IPS-NIHi11 (cell line): ENCODE data around the gene UBAP2.

Experiments used
- DNase-seq: peaks from one replicate; pipeline ENCODE4 v3.0.0; 2012; ENCODE audit warnings: mixed read lengths, low spot score

UBAP2 gene, protein sequence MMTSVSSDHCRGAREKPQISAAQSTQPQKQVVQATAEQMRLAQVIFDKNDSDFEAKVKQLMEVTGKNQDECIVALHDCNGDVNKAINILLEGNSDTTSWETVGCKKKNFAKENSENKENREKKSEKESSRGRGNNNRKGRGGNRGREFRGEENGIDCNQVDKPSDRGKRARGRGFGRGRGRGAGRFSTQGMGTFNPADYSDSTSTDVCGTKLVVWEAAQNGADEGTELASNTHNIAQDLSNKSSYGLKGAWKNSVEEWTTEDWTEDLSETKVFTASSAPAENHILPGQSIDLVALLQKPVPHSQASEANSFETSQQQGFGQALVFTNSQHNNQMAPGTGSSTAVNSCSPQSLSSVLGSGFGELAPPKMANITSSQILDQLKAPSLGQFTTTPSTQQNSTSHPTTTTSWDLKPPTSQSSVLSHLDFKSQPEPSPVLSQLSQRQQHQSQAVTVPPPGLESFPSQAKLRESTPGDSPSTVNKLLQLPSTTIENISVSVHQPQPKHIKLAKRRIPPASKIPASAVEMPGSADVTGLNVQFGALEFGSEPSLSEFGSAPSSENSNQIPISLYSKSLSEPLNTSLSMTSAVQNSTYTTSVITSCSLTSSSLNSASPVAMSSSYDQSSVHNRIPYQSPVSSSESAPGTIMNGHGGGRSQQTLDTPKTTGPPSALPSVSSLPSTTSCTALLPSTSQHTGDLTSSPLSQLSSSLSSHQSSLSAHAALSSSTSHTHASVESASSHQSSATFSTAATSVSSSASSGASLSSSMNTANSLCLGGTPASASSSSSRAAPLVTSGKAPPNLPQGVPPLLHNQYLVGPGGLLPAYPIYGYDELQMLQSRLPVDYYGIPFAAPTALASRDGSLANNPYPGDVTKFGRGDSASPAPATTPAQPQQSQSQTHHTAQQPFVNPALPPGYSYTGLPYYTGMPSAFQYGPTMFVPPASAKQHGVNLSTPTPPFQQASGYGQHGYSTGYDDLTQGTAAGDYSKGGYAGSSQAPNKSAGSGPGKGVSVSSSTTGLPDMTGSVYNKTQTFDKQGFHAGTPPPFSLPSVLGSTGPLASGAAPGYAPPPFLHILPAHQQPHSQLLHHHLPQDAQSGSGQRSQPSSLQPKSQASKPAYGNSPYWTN

DNA sequence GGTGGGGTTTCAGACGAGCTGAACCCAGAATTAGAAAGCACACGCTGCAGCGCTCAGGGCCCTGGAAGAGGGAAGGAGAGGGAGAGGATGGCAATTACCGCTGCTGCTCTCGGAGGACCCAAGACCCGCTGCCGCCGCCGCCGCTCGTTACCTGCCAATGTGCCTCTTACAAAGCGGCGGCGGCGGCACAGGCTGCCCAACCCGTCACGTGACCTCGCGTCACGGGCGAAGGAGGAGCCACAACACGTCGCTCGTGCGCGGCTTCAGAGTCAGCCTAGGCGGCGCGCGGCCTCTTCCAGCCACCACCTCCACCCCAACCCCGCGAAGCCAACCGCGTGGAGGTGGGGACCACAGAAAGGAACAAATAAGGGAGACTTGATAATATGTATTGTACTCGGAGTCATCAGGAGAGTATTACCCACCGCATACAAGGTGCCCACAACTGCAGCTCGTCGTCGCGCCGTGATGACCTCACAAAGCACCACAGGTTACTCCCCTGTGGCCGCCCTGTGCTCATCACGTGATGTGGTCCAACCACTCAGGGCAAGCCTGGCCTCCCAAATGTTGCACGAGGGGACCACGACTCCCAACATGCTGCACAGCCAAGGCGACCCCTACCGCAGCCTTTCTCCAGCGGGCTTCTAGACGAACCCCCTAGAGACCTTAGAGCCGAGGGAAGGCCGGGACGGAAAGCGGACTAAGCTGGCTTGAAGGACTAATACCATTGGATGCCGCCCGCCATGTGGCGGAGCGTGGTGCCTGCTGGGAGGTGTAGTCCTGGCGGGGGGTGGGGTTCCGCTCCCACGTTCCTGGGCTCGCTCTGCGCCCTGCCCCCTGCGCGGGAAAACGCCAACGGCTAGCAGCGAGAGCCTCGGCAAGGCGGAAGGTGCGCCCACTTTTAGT is at the start of gene UBAP2:
Gene UBAP2, minus strand, starts transcription at position 161 of the 903 bp plus-strand sequence. CDS start 31,739 bp downstream, outside the sequence.
- peak; percentile 94 for DNase-seq

DNA sequence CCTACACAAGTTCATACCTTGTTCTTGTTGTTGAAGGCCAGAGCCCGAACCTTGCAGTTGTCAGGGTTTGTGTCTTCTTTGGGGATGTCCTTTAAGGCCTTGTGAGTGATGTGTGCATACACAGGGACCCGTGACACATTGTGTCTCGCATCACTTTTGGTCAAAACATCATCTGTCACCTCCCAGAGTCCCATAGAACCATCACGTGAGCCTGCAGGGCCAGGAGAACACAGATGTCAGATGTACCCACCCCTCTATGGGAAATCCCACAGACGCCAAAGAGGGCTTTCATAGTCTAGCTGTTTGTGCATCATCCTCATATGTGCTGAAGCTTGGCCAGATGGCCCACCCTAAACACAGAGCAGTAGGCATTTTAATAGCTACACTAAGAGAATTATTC is 49.6 kb upstream of the UBAP2 start:
- no peak for DNase-seq

DNA sequence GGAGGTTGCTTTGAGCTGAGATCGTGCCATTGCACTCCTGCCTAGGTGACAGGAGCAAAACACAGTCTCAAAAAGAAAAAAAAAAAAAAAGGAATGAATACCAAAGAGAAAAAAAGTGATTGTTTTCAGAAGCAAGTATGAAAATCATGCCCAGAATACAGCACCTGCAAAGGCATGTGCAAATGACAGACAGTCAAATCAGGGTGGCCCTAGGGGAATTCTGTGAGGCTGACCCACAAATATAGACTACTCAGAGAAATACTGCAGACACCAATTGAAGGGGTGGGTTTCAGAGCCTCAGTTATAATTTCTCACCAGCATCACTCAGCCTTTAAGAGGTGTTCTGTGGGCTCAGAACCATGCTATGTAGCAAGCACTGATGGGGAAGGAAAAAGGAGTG is 49.2 kb upstream of the UBAP2 start:
- DNase-seq = no peak

DNA sequence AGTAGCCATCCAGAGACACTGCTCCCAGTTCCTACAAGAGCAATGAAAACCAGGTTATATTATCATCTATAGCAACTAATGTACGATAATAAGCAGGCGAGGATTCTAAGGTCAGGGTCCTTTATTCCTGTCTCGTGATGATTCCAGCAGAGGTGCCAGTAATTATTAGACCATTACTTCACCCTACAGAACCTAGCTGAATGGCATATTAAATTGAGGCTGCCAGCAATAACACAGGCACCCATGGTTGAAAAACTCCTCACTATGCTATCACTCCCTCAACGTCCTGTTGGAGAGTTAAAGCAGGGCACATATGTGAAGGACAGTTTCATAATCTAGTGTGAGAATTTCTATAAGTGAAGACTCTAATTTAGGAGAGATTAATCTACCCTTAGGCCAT is 48.1 kb upstream of the UBAP2 start:
- no peak for DNase-seq

DNA sequence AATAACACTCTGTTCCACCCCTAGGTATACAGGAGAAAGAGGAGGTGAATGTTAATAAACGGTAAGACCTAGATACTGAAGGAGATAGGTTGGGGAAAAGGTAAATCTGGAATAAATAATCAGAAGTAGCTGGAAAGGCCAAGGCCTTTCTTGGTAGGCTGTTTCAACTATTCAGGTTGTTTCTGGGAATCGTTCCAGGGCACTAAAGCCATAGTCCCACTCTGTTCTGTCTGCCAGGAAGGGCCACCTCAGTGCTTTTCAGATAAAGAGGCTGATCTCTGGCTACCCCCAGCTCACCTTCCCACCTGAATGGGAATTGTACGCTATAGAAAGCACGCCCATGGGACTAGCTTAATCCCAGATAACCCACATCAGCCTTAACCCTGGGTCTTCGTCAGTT is 44.9 kb upstream of the UBAP2 start:
- DNase-seq = no peak

DNA sequence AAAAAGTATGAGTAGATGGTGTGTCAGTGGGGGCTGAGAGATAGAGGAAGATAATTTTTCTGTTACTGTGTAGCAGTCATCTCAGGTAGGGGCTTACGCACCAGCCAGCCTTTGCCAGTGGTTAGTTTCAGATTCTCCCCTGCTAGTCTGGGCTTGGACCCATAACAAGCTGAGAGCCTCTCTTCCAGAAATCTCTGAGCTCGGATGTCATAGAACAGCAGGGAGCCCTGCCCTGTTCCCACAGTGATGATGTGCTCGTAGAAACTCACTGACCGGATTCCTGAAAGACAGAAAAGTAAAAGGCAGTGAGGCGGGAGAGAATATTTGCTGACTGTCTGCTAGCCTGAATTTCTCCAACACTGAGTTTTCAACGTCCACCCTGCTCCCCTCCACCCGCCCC is 40.6 kb upstream of the UBAP2 start:
- DNase-seq = no peak

DNA sequence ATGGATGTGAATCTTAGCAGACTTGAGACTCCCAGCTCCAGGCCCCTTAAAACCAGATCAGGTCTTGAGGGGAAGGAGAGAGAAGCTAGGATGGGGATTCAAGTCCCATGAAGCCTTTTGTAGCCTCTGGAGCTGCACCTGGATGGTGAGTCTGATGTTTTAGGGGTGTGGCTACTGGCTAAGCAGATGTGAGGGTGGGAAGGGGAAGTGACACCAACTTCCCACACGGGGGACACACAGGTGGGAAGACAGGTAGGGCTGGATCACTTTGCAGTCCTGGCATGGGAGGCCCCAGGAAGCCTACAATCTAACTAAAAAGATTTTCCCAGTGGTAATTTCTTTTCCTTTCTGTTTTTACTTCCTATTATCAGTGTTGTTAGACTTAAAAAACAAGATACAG is 38.7 kb upstream of the UBAP2 start:
- no peak for DNase-seq

DNA sequence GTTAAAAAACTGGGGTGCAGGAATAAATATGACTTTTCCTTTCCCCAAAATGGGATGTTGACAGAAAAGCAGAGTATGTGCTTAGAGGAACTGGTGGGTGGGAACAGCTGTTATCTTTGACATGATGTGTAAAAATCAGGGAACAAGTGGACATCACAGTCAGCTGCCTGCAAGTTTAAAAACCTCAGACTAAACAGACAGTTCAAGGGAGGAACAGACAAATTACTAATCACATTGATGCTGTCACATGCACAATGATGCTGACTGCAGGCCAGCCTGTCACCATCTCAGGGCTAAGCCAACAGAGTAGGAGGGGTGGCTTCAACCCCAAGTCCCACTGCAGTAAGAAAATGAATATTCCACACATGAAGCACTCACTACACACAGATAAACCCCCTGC is 38.2 kb upstream of the UBAP2 start:
- no peak for DNase-seq

DNA sequence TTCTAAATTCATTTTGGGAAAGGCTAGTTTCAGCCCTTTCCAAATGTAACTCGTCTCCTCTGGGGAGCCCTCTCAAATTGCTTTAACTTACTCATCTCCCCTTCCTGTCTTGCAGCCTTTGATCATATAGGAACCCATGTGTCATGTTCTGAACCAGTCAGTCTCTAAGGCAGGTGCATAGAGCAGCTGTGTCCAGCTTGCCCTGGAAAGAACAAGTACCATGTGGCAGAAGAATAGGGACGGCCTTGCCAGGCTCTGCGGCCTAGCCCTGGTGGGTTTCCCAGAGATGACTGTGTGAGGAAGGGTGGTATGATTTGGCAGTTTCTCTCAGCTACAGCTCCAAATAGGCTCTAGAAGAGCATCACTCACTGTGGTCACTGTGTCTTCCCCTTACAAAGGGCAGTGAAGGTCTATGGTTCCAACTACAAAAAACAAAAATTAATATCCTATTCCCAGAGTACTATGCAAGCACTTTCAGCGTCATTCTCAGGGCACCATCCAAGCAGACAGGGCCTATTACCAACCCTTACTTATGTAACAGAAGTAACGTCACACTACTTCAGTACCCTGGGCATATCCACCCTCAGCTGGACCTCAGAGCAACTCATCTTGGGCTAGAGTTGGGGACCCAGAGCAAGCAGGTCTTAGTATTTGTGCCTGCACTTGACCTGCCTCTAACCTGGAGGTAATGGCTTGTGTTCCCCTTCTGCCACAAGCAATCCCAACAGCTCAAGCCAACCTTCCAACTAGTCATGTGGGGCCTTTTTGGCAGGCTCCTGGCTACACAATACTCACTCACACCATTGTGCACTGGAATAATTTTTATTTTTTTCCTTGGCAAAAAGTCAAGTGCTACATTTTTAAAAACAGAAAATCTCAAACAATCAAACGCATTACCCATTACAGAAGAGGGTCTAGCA is 37.2 kb upstream of the UBAP2 start:
- DNase-seq = no peak

DNA sequence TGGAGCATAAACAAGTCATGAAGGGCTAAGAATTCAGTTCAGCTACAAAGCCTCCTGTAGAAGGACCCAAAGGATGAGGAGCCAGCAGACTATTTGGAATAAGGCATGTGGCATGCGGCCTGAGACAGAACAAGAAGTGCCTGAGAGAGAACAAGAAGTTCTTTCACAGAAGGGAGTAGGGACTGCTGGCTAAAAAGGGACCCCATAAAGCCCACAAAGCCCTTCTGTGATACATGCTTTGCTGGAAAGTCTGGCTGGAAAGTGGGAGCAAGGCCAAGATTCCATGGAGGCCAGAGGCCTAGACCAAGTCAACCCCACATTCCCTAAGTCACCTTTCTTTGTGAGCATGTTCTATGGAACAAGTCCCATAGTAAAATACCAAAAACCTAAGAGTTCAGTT is 35.9 kb upstream of the UBAP2 start:
- no peak for DNase-seq

DNA sequence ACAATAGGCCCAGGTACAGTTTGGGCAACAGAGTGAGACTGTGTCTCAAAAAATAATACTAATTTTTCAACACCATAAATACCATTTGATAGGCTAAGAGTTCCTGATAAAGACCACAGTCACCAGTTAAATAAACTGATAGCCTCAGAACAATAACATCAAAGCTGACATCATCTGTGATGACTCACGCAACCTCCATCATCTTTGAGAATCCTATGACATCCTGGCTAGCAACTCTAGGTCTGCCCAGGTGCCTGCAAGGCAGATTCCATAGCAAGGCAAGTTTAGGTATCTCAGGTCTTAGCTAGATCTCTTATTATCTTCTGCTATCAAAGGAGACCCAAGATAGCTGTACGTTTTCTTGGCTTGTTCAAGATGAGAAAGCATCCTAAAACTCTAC is 30.5 kb upstream of the UBAP2 start:
- peak; percentile 3 for DNase-seq

DNA sequence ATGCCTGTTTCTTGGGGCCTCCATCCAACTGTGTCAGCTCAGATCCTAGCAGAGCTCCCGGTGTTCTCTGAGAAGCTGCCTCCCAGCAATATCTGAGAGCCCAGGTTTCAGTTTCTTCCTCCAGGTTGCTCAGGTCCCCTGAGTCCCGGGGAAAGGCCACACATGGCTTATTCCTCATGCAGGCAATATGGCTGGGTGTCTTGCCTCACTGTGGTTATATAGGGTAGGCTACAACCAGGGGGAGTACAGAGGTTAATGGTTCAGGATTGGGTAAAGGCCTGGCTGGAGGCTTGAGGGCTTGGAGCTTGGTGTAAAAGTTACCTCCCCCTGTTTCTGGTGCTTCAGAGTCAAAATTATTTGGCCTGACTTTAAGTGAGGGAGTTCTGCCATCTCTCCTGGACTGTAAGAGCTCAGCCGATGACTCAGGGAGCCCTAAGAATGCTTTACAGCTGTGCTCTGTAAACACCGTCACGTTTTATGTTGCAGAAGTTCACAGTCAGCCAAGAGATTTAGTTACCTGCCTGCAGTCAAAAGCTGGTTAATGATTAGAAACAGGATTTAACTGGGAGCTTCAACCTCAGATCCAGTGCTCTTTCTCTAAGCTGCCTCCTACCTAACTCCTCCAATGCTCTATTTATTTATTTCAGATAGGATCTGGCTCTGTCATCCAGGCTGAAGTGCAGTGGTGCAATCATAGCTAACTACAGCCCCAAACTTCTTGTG is 24.3 kb upstream of the UBAP2 start:
- no peak for DNase-seq

DNA sequence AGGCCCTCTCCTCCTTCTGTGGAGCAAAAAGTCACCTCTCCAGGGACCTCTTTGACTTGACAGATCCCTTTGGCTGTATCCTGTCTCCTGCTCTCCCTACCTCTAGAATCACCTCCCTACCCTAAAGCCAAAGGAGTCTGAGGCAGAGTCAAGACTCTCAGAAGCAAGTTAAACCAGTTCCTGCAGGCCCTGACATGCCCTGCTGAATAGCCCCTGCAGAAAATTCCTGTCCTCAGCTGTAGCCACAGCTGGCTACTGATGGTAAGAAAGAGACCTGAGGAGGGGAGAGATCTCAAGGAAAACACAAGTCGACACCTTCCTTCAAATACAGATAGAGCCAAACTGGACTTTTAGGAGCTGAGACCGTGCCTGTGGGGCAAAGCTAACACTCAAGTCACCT is 23.7 kb upstream of the UBAP2 start:
- peak; percentile 55 for DNase-seq

DNA sequence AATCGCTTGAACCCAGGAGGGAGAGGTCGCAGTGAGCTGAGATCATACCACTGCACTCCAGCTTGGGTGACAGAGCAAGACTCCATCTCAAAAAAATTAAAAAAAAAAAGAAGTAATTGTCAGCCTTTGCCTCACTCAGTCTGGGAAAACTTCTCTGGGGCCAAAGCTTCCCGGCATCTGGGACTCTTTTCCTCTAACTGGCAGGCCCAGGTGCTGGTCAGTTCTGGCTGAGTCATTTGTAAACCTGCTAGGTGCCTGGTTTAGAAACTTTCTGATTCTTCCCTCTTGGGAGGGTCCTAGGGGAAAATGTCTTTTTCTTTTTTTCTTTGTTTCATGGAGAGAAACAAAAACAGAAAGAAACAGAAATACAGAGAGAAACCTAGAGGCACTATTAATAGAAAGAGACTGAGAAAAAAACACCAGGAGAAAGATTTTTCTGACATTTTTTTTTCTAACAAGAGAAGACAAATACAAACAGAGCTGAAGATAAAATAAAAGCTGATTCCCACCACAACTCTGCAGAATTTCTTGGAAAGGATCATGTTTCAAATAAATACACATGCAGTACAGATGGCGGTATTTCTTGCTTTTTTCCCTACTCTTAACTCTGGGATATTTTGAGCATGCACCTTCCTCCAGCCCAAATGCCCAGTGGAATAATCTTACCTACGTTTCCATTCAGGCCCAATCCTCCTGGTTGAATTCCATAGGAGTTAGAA is 22.1 kb upstream of the UBAP2 start:
- DNase-seq = no peak

DNA sequence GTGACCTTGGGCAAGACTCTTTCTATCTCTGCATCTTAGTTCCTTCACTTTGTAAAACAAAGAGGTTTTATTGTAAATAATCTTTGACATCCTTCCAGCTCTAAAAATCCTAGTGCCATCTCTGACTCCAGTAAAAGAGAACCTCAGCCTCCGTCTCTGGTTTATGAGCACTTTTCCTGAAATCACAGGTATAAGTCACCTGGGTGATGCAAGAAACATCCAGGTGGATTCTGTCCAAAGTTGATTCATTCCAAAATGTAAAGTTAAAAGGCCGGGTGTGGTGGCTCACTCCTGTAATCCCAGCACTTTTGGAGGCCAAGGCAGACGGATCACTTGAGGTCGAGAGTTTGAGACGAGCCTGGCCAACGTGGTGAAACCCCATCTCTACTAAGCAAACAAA is 21.1 kb upstream of the UBAP2 start:
- DNase-seq = no peak

DNA sequence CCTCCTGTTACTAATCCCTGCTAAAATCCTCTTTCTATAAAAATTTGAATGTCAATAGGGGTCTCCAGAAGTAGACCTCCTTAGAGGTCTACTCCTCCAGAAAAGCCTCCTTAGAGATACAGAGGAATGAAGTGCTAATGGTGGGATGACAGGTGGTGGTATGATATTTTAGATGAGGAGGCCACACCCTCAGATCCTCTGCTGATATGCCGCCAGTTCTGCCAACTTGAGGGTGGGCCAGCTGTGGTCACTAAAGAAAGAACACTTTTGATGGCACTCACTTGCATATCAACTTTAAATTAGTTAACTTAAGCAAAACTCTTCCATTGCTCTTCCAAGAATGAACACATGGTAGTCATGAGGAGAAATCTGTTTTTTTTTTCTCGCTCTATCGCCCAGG is 16.9 kb upstream of the UBAP2 start:
- no peak for DNase-seq

DNA sequence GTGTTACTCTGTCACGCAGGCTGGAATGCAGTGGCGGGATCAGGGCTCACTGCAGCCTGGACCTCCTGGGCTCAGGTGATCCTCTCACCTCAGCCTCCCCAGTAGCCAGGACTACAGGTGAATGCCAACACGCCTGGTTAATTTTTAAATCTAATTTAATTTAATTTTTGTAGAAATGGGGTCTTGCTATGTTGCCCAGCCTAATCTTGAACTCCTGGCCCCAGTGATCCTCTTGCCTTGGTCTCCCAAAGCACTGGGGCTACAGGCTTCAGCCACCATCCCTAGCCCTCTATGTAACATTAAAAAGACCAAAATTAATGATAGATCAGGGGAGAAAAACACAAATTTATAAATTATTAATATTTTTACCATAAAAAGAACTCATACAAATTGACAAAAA is 11.3 kb upstream of the UBAP2 start:
- no peak for DNase-seq

DNA sequence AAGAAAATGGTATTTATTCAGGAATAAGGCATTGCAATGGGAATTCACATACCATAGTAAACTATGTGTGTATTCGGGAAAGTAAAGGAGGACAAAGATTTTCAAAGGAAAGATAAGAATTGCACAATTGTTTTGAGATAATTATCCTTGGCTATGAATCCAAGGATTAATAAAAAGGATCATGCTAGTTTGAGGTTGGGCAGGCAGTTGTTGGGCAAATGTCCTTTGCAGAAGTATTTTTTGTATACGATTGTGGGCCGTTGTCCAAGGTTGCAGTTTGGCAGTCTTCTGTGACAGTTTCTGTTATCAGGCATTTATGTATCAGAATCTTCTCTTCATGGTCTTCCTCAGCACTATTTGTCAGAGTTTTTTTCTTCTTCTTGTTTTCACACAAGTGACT is 10.6 kb upstream of the UBAP2 start:
- DNase-seq = no peak

DNA sequence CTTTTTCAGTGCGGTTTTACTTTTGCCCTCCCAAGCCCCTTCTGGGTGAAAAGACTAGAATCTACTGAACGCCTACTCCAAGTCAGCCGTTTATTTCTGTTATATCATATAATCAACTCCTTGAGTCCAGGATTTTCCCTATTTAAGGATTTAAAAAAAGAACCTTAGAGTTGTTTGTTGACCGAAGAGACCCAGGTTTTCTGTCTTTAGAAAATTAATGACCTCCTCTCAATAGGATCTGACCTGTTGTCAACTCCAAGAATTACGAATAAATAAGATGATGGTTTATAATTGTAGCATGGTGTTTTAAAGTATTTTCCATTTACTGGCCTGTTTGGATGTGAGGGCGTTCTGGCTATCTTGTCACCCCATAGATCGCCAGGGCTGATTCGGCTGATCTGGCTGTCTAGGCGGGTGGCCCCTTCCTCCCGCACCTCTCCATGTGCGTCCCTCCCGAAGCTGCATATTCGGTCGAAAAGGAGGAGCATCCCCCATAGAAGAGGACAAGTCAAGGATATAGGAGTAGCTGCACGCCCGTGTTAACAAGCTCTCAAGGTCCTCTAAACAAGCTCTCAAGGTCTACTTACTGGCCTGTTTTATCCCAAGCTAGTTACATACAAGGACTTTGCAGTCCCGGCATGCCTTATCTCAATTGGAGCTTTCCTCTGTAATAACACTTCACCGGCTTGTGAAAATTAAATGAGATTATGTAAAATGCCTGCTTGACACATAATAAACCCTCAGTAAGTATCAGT is 1.1 kb upstream of the UBAP2 start:
- no peak for DNase-seq
